ENCODE data around the gene MDFIC2. TPM values are rescaled to one million over a fixed set of nuclear protein-coding genes. Genes with fewer than 3 reads are reported as not detected.

The MDFIC2 gene
- total and polyA plus RNA-seq, 4 donors, result not detected

DNA sequence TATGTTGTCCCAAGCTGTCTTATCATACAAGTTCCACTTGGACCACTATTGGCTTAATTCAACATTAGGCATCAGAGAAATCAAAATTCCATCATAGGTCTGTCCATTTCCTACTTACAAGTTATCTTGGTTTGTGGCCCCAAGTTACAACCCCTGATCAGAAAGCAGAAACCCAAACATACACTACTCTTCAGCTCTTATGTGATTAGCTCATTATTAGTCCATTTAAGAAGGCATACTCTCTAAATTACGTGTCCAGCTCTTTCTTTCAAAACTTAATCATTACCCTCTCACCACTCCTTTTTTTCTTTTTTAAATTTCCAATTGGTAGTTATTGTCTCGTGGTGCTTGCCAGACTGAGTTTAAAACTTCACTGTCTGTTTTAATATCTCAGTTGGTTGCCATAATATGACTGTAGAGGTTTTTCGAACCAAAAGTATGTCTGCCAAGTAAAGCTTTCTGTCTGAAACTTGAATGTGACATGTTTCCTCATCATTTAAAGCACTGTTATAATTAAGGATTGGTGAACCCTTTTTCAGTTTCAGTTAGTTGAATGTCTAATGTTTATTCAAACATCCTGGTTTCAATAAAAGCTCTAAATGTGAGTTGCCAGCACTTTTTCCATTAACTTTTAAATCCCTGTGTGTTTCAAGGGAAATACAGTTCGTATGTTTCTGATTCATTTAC lies 162.6 kb downstream of the MDFIC2 start:
- no peak overlapping the region for H3K9ac ChIP-seq (ENCODE audit: low read depth in 1 of 2, low read length in 2 of 2)
- H3K27ac ChIP-seq (ENCODE audit: low read depth in 1 of 2, low read length in 2 of 2), result no peak overlapping the region
- TF ChIP-seq RAD21 (IDR thresholded peaks at IDR 0.05), result no peak
- TF ChIP-seq, protein P1, sequence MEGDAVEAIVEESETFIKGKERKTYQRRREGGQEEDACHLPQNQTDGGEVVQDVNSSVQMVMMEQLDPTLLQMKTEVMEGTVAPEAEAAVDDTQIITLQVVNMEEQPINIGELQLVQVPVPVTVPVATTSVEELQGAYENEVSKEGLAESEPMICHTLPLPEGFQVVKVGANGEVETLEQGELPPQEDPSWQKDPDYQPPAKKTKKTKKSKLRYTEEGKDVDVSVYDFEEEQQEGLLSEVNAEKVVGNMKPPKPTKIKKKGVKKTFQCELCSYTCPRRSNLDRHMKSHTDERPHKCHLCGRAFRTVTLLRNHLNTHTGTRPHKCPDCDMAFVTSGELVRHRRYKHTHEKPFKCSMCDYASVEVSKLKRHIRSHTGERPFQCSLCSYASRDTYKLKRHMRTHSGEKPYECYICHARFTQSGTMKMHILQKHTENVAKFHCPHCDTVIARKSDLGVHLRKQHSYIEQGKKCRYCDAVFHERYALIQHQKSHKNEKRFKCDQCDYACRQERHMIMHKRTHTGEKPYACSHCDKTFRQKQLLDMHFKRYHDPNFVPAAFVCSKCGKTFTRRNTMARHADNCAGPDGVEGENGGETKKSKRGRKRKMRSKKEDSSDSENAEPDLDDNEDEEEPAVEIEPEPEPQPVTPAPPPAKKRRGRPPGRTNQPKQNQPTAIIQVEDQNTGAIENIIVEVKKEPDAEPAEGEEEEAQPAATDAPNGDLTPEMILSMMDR (IDR thresholded peaks at IDR 0.05; ENCODE audit: low read depth, low read length, missing input control), result no peak
- no peak for TF ChIP-seq HNF4A (conservative IDR thresholded peaks at IDR 0.05)
- TF ChIP-seq YY1 (IDR thresholded peaks at IDR 0.05), result no peak
- TF ChIP-seq, protein P2, sequence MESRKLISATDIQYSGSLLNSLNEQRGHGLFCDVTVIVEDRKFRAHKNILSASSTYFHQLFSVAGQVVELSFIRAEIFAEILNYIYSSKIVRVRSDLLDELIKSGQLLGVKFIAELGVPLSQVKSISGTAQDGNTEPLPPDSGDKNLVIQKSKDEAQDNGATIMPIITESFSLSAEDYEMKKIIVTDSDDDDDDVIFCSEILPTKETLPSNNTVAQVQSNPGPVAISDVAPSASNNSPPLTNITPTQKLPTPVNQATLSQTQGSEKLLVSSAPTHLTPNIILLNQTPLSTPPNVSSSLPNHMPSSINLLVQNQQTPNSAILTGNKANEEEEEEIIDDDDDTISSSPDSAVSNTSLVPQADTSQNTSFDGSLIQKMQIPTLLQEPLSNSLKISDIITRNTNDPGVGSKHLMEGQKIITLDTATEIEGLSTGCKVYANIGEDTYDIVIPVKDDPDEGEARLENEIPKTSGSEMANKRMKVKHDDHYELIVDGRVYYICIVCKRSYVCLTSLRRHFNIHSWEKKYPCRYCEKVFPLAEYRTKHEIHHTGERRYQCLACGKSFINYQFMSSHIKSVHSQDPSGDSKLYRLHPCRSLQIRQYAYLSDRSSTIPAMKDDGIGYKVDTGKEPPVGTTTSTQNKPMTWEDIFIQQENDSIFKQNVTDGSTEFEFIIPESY (IDR thresholded peaks at IDR 0.05), result no peak
- no peak for TF ChIP-seq HNF4G (IDR thresholded peaks at IDR 0.05)
- TF ChIP-seq JUND (IDR thresholded peaks at IDR 0.05), result no peak
- TF ChIP-seq, protein P3, sequence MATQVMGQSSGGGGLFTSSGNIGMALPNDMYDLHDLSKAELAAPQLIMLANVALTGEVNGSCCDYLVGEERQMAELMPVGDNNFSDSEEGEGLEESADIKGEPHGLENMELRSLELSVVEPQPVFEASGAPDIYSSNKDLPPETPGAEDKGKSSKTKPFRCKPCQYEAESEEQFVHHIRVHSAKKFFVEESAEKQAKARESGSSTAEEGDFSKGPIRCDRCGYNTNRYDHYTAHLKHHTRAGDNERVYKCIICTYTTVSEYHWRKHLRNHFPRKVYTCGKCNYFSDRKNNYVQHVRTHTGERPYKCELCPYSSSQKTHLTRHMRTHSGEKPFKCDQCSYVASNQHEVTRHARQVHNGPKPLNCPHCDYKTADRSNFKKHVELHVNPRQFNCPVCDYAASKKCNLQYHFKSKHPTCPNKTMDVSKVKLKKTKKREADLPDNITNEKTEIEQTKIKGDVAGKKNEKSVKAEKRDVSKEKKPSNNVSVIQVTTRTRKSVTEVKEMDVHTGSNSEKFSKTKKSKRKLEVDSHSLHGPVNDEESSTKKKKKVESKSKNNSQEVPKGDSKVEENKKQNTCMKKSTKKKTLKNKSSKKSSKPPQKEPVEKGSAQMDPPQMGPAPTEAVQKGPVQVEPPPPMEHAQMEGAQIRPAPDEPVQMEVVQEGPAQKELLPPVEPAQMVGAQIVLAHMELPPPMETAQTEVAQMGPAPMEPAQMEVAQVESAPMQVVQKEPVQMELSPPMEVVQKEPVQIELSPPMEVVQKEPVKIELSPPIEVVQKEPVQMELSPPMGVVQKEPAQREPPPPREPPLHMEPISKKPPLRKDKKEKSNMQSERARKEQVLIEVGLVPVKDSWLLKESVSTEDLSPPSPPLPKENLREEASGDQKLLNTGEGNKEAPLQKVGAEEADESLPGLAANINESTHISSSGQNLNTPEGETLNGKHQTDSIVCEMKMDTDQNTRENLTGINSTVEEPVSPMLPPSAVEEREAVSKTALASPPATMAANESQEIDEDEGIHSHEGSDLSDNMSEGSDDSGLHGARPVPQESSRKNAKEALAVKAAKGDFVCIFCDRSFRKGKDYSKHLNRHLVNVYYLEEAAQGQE (IDR thresholded peaks at IDR 0.05), result no peak
- TF ChIP-seq FOXA1 (IDR thresholded peaks at IDR 0.05), result no peak
- no peak for TF ChIP-seq EGR1 (IDR thresholded peaks at IDR 0.05; ENCODE audit: low read depth in 2 of 2)
- DNase-seq (ENCODE audit: low spot score), result no peak
- no peaks in the 10 kb centered on the region for H3K4me1 ChIP-seq (ENCODE audit: control insufficient read depth in 4 of 4, insufficient read depth in 4 of 4, low read length in 3 of 4)
- H3K4me3 ChIP-seq (ENCODE audit: low read depth in 1 of 3, low read length in 3 of 3), result no peak overlapping the region
- 61% methylated on average over 4 of the region's 4 CpGs for WGBS
- no peaks in the 10 kb centered on the region for H3K36me3 ChIP-seq (ENCODE audit: control insufficient read depth in 4 of 4, insufficient read depth in 3 of 4, low read depth in 1 of 4, low read length in 3 of 4)
- H3K27me3 ChIP-seq (ENCODE audit: control insufficient read depth in 4 of 4, insufficient read depth in 4 of 4, low read length in 3 of 4), result peaks cover 0 to 4% (median 0%) of the 10 kb centered on the region in 4 donors
- H3K9me3 ChIP-seq (ENCODE audit: control insufficient read depth in 4 of 4, low read length in 3 of 4), result peaks cover 0 to 3% (median 0%) of the 10 kb centered on the region in 4 donors
